Fibroblast of pulmonary artery (primary cell): Measurements from ENCODE around the gene TCTN3.
"Not testable (repeated sequence)": the region's sequence is repeated elsewhere in the genome, so short reads cannot be mapped to it uniquely, and the experiment has no call there.

Experiments used
- DNase-seq: peaks from one replicate; pipeline ENCODE4 v3.0.0-alpha.2; 2010; ENCODE audit warnings: low read depth
- H3K4me3 ChIP-seq: replicated peaks from 2 replicates; pipeline ENCODE4 v1.5.1; 2011; ENCODE audit warnings: low read depth, mild to moderate bottlenecking, control low read depth, low read length, moderate library complexity
- CTCF ChIP-seq: IDR thresholded peaks from 2 replicates; pipeline ENCODE4 v1.5.1; 2011; ENCODE audit warnings: mild to moderate bottlenecking, control low read depth, low read length, inconsistent platforms; ENCODE audit errors: missing control alignments

TCTN3 gene

GRCh38 chr10:95637911-95638310, 55.8 kb downstream of the TCTN3 start:
- TF ChIP-seq CTCF: no peak
- no peak overlapping the region for H3K4me3 ChIP-seq
- no peak for DNase-seq

- no peak overlapping the region for H3K4me3 ChIP-seq
- no peak for DNase-seq
- no peak for TF ChIP-seq CTCF
Observed at GRCh38 chr10:95637140-95637539, 56.6 kb downstream of the TCTN3 start.

DNA sequence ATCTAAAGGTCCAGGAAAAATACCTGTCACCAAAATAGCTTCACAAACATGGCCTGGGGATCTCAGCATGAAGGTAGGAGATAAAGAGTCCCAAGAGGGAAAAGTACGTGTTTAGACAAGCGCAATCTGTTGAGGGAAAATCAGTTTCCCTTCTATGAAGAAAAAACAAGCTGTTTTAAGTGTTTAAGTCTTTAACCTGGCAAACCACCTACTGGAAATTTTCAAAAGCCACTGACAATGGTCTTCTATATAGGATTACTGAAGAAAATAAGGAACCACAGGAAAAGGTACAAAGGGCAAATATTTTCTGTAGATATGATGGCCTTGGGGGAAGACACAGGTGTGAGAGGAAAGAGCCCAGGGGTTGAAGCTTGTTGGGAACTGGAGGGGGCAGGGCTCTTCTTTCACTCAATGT, 58.4 kb downstream of the TCTN3 start:
- no peak for TF ChIP-seq CTCF
- DNase-seq: no peak

GRCh38 chr10:95628786-95629185, 64.9 kb downstream of the TCTN3 start:
- no peak overlapping the region for H3K4me3 ChIP-seq
- TF ChIP-seq CTCF: no peak
- no peak for DNase-seq

More for the DNA sequence above, 58.4 kb downstream of the TCTN3 start:
- no peak overlapping the region for H3K4me3 ChIP-seq

DNA sequence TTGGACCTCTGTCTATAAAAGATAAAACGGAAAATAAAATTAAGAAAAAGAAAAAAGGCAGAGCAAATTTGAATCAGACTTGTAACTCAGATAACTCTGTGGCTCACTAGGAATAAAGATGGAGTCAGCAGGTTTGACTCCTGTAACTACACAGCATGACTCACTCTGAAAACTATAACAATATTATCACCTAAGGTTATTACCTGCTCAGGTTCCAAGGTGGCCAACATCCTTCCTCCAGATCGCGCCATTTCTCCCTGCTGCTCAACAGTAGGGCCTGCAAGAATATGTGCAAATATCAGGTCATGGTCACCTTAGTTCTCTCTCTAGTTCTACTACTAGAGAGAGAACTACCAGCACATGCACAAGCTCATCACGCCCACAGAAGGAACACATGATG, 67.2 kb downstream of the TCTN3 start:
- no peak for TF ChIP-seq CTCF
- H3K4me3 ChIP-seq: no peak overlapping the region
- no peak for DNase-seq

- not testable (repeated sequence) for DNase-seq, H3K4me3 ChIP-seq
Observed at GRCh38 chr10:95620415-95620814, 73.3 kb downstream of the TCTN3 start.

GRCh38 chr10:95618101-95618500, 75.6 kb downstream of the TCTN3 start:
- TF ChIP-seq CTCF: no peak
- DNase-seq: no peak
- no peak overlapping the region for H3K4me3 ChIP-seq

DNA sequence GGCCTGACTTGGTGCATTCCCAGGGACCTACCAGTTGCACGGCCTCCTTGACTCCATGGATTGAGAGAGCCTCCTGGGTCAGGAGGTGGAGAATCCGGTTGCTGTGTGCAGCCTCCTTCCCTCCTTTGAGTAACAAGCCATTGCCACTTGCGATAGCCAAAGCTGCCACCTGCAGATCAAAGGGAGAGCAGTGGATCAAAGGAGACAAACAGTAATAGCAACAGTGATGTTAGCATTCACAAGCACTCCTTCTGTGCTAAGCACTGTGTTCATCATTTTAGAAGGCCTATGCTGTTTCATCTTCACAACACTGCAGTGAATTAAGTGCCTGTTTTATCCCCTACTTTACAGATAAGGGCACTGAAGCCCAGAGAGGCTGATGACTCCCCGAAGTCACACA, 77.3 kb downstream of the TCTN3 start:
- H3K4me3 ChIP-seq: no peak overlapping the region
- TF ChIP-seq CTCF: no peak
- DNase-seq: no peak
